SK-N-MC (cell line): ENCODE data around the gene OR6C65.
"Not testable (repeated sequence)": the region's sequence is repeated elsewhere in the genome, so short reads cannot be mapped to it uniquely, and the experiment has no call there.

ENCODE experiments used
- DNase-seq: peaks from one replicate; pipeline ENCODE4 v3.0.0-alpha.2; 2011; ENCODE audit warnings: low read depth, low spot score
- H3K27ac ChIP-seq: fragments of 200-600 bp; sonication (generic); 2 replicates; pipeline ENCODE4 v1.5.1; 2016; ENCODE audit warnings: mixed run types
- H3K36me3 ChIP-seq: fragments of 200-600 bp; sonication (generic); 2 replicates; pipeline ENCODE4 v1.6.1; 2017; ENCODE audit warnings: antibody characterized with exemption, low read length, mixed read lengths; ENCODE audit not compliant: insufficient read depth
- H3K4me3 ChIP-seq: fragments of 200-600 bp; sonication (generic); 2 replicates; pipeline ENCODE4 v1.5.1; 2016
- H3K9ac ChIP-seq: fragments of 200-600 bp; sonication (generic); 2 replicates; pipeline ENCODE4 v1.8.0; 2017; ENCODE audit warnings: mixed run types, mixed read lengths; ENCODE audit not compliant: insufficient read length
- H3K9me3 ChIP-seq: fragments of 200-600 bp; sonication (generic); 2 replicates; pipeline ENCODE4 v1.6.1; 2017; ENCODE audit warnings: low read depth, mild to moderate bottlenecking, antibody characterized with exemption, low read length, moderate library complexity, mixed read lengths
- EZH2 ChIP-seq: fragments of 200-600 bp; sonication (generic); IDR thresholded peaks from one replicate; pipeline ENCODE4 v1.6.1; 2017; ENCODE audit warnings: antibody characterized with exemption
- FOXP2 ChIP-seq: optimal IDR thresholded peaks from 2 replicates; pipeline ENCODE3; 2011; ENCODE audit warnings: mild to moderate bottlenecking, moderate library complexity; ENCODE audit not compliant: insufficient read depth; ENCODE audit errors: extremely low read length, control extremely low read depth
- POLR2AphosphoS5 ChIP-seq: IDR thresholded peaks from 2 replicates; pipeline ENCODE4 v1.6.1; 2012; ENCODE audit warnings: mild to moderate bottlenecking, low read depth, low read length, borderline replicate concordance

Gene OR6C65

DNA sequence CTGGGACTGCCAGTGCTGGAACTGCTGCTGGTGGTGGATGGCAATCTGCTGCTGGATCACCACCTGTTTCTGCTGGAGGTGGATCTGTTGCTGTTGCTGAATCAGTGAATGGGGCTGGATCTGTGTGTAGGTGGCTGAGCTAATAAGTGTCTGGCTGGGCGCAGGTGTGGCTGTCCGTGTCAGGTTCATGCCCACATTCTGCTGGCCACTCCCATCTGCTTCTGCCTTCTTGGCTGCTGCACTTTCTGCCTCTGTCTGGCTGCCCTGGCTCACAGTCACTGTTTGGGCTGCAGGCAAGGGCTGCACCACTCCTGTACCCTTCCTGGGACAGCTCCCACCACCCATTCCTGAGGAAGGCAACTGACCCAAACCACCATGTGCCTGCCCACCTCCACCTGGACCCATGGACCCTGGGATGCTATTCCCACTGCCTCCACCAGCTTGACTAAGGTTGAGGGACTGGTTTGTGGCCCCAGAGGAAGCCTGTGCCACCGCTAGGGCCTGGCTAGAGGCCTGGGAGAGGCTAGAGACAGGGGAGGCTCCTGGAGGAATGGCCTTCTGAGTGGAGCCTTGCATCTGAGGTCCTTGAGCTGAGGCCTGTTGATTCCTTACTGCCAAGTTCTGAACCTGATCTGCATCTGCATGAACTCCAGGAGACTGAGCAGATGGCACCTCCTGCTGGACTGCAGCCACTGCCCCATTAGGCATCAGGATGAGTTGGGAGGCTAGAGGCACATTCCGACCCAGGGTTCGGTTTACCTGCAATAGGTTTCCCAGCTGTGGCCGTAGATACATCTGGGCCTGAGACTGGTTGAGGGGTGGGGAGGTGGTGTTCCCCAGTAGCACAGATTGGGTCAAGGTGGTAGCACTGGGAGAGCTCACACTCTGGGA is 13.4 kb downstream of the OR6C65 start:
- H3K9me3 ChIP-seq, DNase-seq, H3K4me3 ChIP-seq, H3K27ac ChIP-seq, H3K9ac ChIP-seq, H3K36me3 ChIP-seq: not testable (repeated sequence)

DNA sequence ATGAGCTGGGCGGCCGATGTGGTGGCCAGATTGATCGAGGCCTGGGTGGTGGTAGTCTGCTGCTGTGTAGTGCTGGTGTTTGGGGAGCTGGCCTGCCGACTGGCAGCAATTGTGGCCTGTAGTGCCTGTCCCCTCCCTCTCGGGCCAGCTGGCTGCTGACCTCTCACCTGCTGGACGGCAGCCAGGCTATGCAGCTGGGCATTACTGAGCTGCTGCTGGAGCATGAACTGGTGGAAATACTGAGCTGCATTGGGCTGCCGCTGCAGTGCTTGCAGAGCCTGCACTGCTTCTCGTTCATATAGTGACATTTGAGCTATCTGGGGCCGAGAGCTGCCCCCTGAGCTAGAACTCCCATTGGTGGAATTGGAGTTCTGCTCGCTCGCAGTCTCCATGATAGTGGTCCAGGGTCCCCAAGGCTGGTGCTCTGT is 14.1 kb downstream of the OR6C65 start:
- DNase-seq, H3K9ac ChIP-seq, H3K27ac ChIP-seq, H3K4me3 ChIP-seq, H3K9me3 ChIP-seq, H3K36me3 ChIP-seq: not testable (repeated sequence)

DNA sequence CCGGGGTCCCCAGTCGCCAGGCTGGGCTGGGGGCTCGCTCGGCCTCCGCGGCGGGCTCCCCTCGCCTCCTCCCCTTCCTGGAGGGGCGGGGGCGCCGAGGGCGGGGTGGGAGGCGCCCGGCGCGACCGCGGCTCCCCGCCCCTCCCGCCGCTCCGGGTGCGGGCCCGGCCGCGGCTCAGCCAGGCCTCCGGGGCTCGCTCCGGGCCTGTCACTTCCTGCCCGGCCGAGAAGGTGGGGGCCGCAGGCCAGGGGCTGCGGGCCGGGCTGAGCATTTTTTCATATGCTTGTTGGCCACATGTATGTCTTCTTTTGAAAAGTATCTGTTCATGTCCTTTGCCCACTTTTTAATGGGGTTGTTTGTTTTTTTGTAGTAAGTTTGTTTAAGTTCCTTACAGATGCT is 14.6 kb downstream of the OR6C65 start:
- H3K9me3 ChIP-seq, DNase-seq, H3K9ac ChIP-seq, H3K36me3 ChIP-seq, H3K27ac ChIP-seq: not testable (repeated sequence)
- H3K4me3 ChIP-seq = peak overlapping the region; percentile 33; the same call in 1 of the 2 replicates

DNA sequence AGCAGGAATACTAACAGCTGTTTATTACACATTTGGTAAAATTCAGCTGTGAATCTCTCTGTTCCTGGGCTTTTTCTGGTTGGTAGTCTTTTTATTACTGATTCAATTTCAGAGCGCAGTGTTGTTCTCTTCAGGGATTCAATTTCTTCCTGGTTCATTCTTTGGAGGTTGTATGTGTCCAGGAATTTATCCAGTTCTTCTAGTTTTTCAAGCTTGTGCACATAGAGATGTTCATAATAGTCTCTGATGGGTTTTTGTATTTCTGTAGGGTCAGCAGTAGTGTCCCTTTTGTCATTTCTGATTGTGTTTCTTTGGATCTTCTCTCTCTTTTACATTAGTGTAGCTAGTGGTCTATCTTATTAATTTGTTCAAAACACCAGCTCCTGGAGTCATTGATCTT is 16.6 kb downstream of the OR6C65 start:
- Histone ChIP-seq H3K9ac (no peak overlapping the region), H3K9me3 (no peaks in the 10 kb centered on the region), H3K4me3 (no peak overlapping the region), H3K27ac (no peak overlapping the region), H3K36me3 (no peaks in the 10 kb centered on the region)
- TF ChIP-seq FOXP2 (no peak), POLR2AphosphoS5 (no peak), EZH2 (no peak)
- no peak for DNase-seq

DNA sequence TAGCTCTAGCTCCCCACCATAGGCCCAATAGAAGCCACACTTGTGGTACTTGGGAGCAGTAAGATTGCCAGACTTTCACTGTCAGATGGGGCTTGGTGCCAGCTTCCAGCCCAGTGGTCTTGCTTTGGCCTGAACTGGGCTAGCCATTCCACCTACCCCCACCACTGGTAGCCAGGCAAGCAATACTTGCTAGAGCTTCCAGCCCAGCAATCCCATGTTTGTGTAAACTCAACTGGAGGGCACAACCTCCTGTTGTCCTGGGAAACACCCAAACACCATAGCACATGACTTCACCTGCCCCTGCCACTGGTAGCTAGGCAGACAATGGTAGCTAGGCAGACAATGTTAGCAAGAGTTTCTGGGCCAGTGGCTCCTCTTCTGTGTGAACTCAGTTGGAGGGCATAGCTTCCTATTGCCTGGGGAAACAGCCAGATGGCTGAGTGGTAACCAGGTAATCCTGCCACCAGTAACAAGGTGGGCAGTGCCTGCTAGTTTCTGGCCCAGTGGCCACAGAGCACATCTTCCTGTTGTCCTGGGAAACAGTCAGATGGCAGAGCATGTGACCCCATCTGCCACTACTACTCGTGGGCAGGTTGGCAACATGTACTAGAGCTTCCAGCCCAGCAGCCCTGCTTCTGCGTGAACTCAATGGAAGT is 20.1 kb downstream of the OR6C65 start:
- DNase-seq = no peak
- H3K4me3 ChIP-seq = no peak overlapping the region

DNA sequence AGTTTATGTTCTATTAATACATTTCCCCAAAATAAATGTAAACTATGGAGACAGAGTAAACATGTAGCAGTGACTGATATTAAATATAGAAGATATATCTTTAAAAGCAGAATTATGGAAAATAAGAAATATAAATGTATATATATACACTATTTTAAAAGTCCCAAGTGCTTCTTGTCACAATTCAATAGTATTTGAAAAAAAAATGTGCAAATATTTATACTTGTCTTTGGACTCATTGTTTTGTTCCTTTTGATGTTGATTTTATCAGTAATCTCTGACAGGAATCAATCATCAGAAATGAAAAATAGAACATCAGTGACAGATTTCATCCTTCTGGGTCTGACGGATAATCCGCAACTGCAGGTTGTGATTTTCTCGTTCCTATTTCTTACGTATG is 25.6 kb downstream of the OR6C65 start, which contains the start of gene OR6C76:
TSS of gene OR6C76 (plus strand) at position 301 of the 400 bp plus-strand sequence. CDS start at position 301, 0 bp downstream.
- H3K36me3 ChIP-seq = no peaks in the 10 kb centered on the region
- no peak within 1 kb of the TSS for H3K27ac ChIP-seq
- no peak for DNase-seq
- no peaks in the 10 kb centered on the region for H3K9me3 ChIP-seq
- no peak for TF ChIP-seq EZH2
- TF ChIP-seq POLR2AphosphoS5 = no peak
- TF ChIP-seq FOXP2 = no peak
- no peak within 1 kb of the TSS for H3K4me3 ChIP-seq
- no peak within 1 kb of the TSS for H3K9ac ChIP-seq

More for the DNA sequence above, 20.1 kb downstream of the OR6C65 start:
- Histone ChIP-seq H3K9me3 (no peaks in the 10 kb centered on the region), H3K36me3 (no peaks in the 10 kb centered on the region), H3K27ac (no peak overlapping the region), H3K9ac (no peak overlapping the region)
- no peak for TF ChIP-seq EZH2
- no peak for TF ChIP-seq FOXP2
- no peak for TF ChIP-seq POLR2AphosphoS5

DNA sequence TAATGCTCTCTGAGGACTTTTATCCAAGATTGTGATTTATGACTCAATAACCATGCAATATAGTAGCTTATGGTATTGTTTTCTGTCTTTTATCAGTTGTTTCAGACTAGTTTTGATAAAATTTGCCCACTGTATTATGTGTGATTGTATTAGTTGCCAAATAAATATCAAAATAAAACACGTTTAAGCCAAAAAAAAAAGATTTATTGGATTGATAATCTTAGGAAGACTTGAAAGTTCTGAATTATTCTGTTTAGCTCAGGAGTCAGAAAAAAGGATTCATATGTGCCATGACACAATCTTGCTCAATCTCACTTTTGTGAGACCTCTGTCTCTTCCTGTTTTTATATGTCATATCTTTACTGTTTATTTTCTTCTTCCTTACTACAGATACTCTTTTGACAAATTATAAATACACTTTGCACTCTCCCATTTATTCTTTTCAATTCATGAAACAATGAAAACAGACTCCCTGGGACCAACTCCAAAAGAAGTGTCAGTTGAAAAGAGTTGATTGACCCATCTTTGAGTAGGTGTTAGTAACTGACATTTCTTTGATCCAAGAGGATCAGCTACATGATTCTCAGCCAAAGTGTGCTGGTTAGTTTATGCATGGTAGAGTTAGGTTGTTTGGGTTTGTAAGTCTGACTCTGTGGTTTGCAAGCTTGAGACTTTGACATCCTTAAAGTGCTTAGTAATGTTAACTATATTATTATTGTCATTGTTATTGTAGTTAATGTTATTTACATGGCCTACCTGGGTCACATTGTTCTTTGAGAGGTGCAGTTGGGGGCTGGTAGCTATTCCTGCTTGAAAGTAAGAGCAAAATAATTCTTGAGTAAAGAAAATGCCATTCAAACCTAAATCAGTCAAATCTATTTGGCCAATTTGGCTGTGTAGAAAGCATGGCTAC is 28.3 kb downstream of the OR6C65 start:
- Histone ChIP-seq H3K36me3 (no peaks in the 10 kb centered on the region), H3K4me3 (no peak overlapping the region), H3K9me3 (no peaks in the 10 kb centered on the region), H3K9ac (no peak overlapping the region), H3K27ac (no peak overlapping the region)
- TF ChIP-seq POLR2AphosphoS5 (no peak), EZH2 (no peak), FOXP2 (no peak)
- no peak for DNase-seq

DNA sequence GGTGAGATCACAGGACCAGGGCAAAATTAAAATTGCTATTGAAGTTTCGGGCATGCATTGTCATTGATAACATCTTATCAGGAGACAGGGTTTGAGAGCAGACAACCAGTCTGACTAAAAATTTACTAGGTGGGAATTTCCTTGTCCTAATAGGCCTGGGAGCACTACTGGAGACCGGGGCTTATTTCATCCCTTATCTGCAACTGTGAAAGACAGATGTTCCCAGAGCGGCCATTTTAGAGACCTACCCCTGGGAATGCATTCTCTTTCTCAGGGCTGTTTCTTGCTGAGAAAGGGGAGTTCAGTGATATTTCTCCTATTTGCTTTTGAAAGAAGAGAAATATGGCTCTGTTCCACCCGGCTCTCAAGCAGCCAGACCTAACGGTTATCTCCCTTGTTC is 40.9 kb downstream of the OR6C65 start:
- H3K27ac ChIP-seq, DNase-seq, H3K9ac ChIP-seq, H3K36me3 ChIP-seq, H3K9me3 ChIP-seq, H3K4me3 ChIP-seq: not testable (repeated sequence)

DNA sequence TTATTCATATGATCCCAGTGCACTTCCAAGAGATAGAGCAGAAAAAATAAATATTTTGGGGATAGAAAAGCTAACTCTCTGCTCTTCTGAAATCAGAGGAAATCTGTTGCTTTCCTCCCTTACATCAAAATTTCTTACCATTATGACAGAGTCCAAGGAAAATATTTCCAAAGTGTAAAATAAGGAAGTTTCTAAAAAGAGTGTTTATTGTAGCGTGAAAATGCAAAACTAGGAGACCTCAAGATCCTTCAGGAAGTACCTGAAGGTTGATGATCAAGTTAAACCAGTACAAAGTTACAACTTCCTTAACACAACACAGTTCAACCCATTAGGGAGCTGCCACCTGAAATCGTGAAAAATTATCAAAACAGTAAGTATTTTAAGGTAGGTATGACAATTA is 43.4 kb downstream of the OR6C65 start, which contains the start of gene OR6C2:
TSS of gene OR6C2 (plus strand) at position 301 of the 400 bp plus-strand sequence. CDS start 8,138 bp downstream, outside the sequence.
- H3K9me3 ChIP-seq = no peaks in the 10 kb centered on the region
- no peak within 1 kb of the TSS for H3K9ac ChIP-seq
- no peak within 1 kb of the TSS for H3K4me3 ChIP-seq
- H3K27ac ChIP-seq = no peak within 1 kb of the TSS
- no peaks in the 10 kb centered on the region for H3K36me3 ChIP-seq
- DNase-seq = no peak
- TF ChIP-seq EZH2 = no peak
- TF ChIP-seq FOXP2 = no peak
